OCI-LY1 (cell line): ENCODE results near the gene TTC6.

Experiments used
- H2AFZ ChIP-seq: fragments of 200-600 bp; sonication (generic), shearing (Covaris generic); 2 replicates; pipeline ENCODE4 v1.6.0; 2014; ENCODE audit warnings: antibody characterized with exemption, mild to moderate bottlenecking, low read length
- H3F3A ChIP-seq: fragments of 200-600 bp; sonication (generic), shearing (Covaris generic); 2 replicates; pipeline ENCODE4 v1.6.0; 2014; ENCODE audit warnings: mild to moderate bottlenecking, antibody characterized with exemption, low read length, moderate library complexity; ENCODE audit not compliant: insufficient read depth
- H3K27ac ChIP-seq: fragments of 200-600 bp; sonication (generic); 2 replicates; pipeline ENCODE4 v1.5.1; 2014; ENCODE audit warnings: low read length, mixed run types, mild to moderate bottlenecking, low read depth; ENCODE audit not compliant: poor library complexity, severe bottlenecking
- H3K27me3 ChIP-seq: fragments of 200-600 bp; sonication (generic); 2 replicates; pipeline ENCODE4 v1.6.0; 2014; ENCODE audit warnings: antibody characterized with exemption, mild to moderate bottlenecking, low read length, moderate library complexity; ENCODE audit not compliant: insufficient read depth
- H3K36me3 ChIP-seq: fragments of 200-600 bp; sonication (generic); 2 replicates; pipeline ENCODE4 v1.6.1; 2014; ENCODE audit warnings: mild to moderate bottlenecking, antibody characterized with exemption, low read length, moderate library complexity, mixed read lengths; ENCODE audit not compliant: insufficient read depth
- H3K4me1 ChIP-seq: fragments of 200-600 bp; sonication (generic); 2 replicates; pipeline ENCODE4 v1.5.1; 2014; ENCODE audit warnings: mild to moderate bottlenecking, low read length, moderate library complexity; ENCODE audit not compliant: insufficient read depth, severe bottlenecking
- H3K4me2 ChIP-seq: fragments of 200-600 bp; sonication (generic), shearing (Covaris generic); 2 replicates; pipeline ENCODE4 v1.6.1; 2014; ENCODE audit warnings: low read length
- H3K4me3 ChIP-seq: fragments of 200-600 bp; sonication (generic); 2 replicates; pipeline ENCODE4 v1.5.1; 2014; ENCODE audit warnings: low read length, low read depth, mild to moderate bottlenecking, mixed read lengths; ENCODE audit not compliant: poor library complexity, severe bottlenecking
- H3K79me2 ChIP-seq: fragments of 200-600 bp; shearing (Covaris generic); 2 replicates; pipeline ENCODE4 v1.6.1; 2016; ENCODE audit warnings: mixed run types, low read length, mixed read lengths; ENCODE audit not compliant: insufficient read depth
- H3K9ac ChIP-seq: fragments of 200-600 bp; sonication (generic), shearing (Covaris generic); 2 replicates; pipeline ENCODE4 v1.6.1; 2014; ENCODE audit warnings: mild to moderate bottlenecking, low read length, mixed read lengths
- H3K9me2 ChIP-seq: fragments of 200-600 bp; sonication (generic), shearing (Covaris generic); 2 replicates; pipeline ENCODE4 v1.6.1; 2014; ENCODE audit warnings: low read depth, mild to moderate bottlenecking, low read length, mixed read lengths
- H3K9me3 ChIP-seq: fragments of 200-600 bp; shearing (Covaris generic); 2 replicates; pipeline ENCODE4 v1.6.1; 2014; ENCODE audit warnings: low read length, mixed read lengths
- H4K20me1 ChIP-seq: fragments of 200-600 bp; sonication (generic), shearing (Covaris generic); 2 replicates; pipeline ENCODE4 v1.6.0; 2016; ENCODE audit warnings: mild to moderate bottlenecking, low read length; ENCODE audit not compliant: insufficient read depth
- EZH2 ChIP-seq: fragments of 200-600 bp; sonication (generic), shearing (Covaris generic); IDR thresholded peaks from 2 replicates; pipeline ENCODE4 v1.8.0; 2017; ENCODE audit warnings: borderline replicate concordance, mixed run types, mild to moderate bottlenecking, antibody characterized with exemption, low read length, moderate library complexity, mixed read lengths
- TF ChIP-seq, protein P1 (sequence below): fragments of 200-600 bp; sonication (generic), shearing (Covaris generic); IDR thresholded peaks from 2 replicates; pipeline ENCODE4 v1.5.1; 2017; ENCODE audit warnings: mild to moderate bottlenecking, antibody characterized with exemption, low read length, moderate library complexity, mixed read lengths

TTC6 gene

GRCh38 chr14:37606678-37607077, 11.2 kb downstream of the TTC6 start:
- Histone ChIP-seq H3K36me3 (no peaks in the 10 kb centered on the region), H4K20me1 (no peaks in the 10 kb centered on the region), H3K9me2 (no peaks in the 10 kb centered on the region), H2AFZ (no peak overlapping the region), H3K27ac (no peak overlapping the region), H3F3A (no peaks in the 10 kb centered on the region), H3K4me2 (no peak overlapping the region), H3K79me2 (no peaks in the 10 kb centered on the region), H3K4me1 (no peaks in the 10 kb centered on the region), H3K4me3 (no peak overlapping the region), H3K9me3 (no peaks in the 10 kb centered on the region), H3K27me3 (no peaks in the 10 kb centered on the region), H3K9ac (no peak overlapping the region)
- TF ChIP-seq, protein P1, sequence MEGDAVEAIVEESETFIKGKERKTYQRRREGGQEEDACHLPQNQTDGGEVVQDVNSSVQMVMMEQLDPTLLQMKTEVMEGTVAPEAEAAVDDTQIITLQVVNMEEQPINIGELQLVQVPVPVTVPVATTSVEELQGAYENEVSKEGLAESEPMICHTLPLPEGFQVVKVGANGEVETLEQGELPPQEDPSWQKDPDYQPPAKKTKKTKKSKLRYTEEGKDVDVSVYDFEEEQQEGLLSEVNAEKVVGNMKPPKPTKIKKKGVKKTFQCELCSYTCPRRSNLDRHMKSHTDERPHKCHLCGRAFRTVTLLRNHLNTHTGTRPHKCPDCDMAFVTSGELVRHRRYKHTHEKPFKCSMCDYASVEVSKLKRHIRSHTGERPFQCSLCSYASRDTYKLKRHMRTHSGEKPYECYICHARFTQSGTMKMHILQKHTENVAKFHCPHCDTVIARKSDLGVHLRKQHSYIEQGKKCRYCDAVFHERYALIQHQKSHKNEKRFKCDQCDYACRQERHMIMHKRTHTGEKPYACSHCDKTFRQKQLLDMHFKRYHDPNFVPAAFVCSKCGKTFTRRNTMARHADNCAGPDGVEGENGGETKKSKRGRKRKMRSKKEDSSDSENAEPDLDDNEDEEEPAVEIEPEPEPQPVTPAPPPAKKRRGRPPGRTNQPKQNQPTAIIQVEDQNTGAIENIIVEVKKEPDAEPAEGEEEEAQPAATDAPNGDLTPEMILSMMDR = no peak

DNA sequence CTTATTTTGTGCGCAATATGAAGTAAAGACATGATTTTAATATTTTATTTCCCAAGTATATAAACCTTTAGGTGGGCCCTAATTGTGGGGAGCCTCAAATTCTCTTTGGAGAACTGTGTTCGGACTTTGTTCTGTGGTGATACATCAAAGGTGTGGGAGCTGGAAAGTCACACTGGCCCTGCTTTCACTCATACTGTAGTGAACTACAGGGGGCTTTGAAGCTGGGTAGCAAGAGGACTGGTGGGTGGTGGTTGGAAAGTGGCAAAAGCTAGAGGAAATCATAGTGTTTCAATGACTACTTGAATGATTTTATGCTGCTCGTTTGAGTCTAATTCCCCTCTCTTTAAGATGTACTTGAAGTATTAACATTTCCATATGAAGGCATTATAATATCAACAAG, 13.2 kb downstream of the TTC6 start:
- Histone ChIP-seq H3K4me2 (no peak overlapping the region), H3K4me1 (no peaks in the 10 kb centered on the region), H3K9ac (no peak overlapping the region), H3K27ac (no peak overlapping the region), H3K27me3 (no peaks in the 10 kb centered on the region), H2AFZ (no peak overlapping the region), H3K9me3 (no peaks in the 10 kb centered on the region), H3K4me3 (no peak overlapping the region), H3F3A (no peaks in the 10 kb centered on the region), H4K20me1 (no peaks in the 10 kb centered on the region), H3K36me3 (no peaks in the 10 kb centered on the region), H3K9me2 (no peaks in the 10 kb centered on the region), H3K79me2 (no peaks in the 10 kb centered on the region)
- TF ChIP-seq, protein P1 = no peak
- TF ChIP-seq EZH2 = no peak

DNA sequence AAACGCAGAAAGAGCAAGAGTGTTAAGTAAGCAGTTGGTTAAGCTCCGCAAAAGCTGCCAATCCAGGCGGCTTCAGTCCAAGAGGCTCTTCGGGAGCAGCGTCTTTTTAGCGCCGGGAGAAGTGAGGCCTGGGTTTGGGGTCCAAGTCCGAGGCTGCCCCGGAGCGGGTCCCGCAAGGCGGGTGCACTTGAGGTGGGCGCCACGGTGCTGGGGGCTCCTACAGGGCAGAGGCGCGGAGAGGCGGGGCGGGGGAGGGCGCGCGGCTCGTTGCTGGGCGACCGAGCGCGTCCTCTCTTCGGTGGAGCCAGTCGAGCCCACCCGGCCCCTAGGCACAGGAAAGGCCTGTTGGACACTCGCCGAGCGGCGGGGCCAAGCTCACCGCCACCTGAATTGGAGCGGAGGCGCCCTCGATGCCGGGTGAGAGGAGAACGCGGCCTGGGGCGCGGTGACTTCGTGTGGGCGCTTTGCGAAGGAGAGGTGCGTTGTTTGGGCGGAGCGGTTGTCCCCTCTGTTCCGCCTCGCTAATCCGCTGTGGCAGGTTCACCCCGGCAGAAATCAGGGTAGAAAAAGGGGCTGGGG, 15.6 kb downstream of the TTC6 start:
- no peaks in the 10 kb centered on the region for H4K20me1 ChIP-seq
- H3K4me3 ChIP-seq = no peak overlapping the region
- H3K4me2 ChIP-seq = no peak overlapping the region
- H3K9me3 ChIP-seq = no peaks in the 10 kb centered on the region; the same call in 1 of the 2 replicates
- H3K9ac ChIP-seq = no peak overlapping the region
- no peaks in the 10 kb centered on the region for H3K4me1 ChIP-seq
- H3F3A ChIP-seq = no peaks in the 10 kb centered on the region
- no peaks in the 10 kb centered on the region for H3K9me2 ChIP-seq
- H3K27me3 ChIP-seq = no peaks in the 10 kb centered on the region
- no peak overlapping the region for H2AFZ ChIP-seq
- no peaks in the 10 kb centered on the region for H3K36me3 ChIP-seq
- TF ChIP-seq EZH2 = no peak
- TF ChIP-seq, protein P1 = no peak
- no peak overlapping the region for H3K27ac ChIP-seq
- no peaks in the 10 kb centered on the region for H3K79me2 ChIP-seq
